Right renal pelvis (tissue), 4 donors: Measurements from ENCODE around the gene HAUS7. TPM values are rescaled to one million over a fixed set of nuclear protein-coding genes. Genes with fewer than 3 reads are reported as not detected.

ENCODE experiments used
- DNase-seq, 4 donors: peaks; one replicate each; pipeline ENCODE4 v3.0.0-alpha.2; 2013; ENCODE audit warnings: low read depth in 4 of 4, low spot score in 3 of 4, missing footprints in 1 of 4
- polyA plus RNA-seq, 4 donors: library from polyadenylated mRNA; unstranded; fragments of 120-200 nt; gene quantifications; one replicate each; pipeline ENCODE4 v1.2.1, GENCODE V29; 2013; ENCODE audit not compliant: insufficient read length in 4 of 4

HAUS7 gene
- polyA plus RNA-seq, 4 donors: 24.3 to 34.0 (median 27.2) TPM

DNA sequence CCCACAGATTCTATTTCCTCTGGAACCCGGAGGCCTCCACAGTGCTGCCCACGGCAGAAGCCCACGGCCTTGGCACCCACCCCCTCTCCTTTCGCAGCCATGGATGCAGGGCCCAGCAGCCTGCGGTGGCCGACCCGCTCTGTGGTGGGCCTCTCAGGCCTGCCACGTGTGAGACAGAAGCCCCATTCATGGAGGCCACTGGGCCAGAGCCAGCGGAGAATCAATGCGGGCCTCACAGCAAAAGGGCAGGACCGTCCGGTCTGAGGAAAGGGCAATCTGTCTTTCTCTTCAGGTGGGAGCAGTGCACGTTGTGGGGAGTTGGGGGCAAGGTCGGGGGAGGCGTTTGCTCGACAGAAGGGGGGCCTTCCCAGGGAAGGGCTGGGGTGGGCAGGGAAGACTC is 8.4 kb upstream of the HAUS7 start:
- no peak for DNase-seq

DNA sequence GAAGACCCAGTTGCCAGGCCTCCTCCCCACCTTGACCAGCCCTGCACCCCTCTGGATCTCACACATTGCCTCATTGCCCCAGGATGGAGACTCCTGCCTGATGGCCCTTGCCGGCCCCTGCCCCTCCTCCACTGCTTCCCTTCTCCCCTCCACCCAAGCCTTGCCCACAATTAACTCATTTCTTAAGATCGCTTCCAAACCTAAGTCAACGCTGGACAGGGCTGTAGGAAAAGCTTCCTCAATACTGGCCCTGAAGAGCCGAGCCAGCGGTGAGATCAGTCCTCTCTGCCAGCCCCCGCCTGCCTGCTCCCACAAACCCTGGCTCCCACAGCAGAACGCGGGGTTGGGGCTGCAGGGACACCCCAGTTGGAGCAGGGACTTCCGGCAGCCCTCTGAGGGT is 7.5 kb upstream of the HAUS7 start:
- no peak for DNase-seq

DNA sequence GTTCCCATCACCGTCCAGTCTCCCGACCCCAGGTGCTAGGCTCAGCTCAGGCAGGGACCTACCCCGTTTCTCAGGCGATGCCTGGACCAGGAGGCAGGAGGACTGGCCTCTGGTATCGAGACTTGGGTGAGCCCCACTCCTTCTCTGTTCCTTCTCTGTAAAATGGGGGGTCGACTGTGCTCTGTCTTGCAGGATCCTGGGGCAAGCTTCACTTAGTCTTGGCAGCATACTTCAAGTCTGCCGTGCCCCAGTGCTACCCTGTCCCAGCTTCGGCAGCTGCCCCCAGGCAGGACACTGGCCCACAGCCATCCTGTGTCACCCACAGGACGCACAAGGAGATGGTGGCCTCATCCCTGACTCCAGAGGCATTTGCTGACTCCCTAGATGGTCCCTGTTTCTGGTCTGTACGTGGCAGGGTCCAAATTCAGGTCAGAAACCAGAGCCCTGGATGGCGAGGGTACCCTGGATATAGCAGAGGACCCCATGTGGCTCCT is 7.0 kb upstream of the HAUS7 start:
- DNase-seq: no peak

DNA sequence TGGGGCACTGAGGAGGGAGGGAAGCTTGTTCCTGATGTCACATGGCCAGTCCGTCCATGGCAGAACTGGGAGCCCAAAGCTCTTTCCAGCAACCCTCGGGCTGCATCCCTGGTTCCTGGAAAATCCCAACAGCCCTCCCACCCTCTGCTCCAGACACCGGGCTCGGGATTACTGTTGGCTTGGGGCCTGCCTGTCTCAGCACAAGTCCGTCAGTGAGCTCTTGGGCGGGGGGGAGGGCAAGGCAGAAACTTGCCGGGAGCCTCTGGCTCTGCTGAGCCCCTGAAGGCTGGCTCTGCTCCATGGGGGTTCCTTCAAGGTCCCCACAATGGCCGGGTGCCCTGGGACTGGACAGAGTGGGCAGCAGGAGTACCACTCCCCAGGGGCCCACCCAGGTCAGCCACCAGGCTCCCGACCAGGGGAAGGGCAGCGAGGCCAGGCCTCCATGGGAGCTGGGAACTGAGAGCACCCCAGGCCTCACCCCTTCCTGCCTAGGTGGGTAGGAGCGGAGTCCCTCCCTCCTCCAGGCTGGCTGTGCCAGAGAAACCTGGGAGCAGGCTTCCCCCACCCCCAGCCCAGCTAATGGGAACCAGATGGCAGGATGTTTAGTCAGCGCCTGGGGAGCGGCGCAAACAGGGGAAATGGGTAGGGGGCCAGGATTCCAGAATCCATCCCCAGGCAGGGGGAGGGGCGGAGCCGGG is 6.4 kb upstream of the HAUS7 start:
- no peak for DNase-seq

DNA sequence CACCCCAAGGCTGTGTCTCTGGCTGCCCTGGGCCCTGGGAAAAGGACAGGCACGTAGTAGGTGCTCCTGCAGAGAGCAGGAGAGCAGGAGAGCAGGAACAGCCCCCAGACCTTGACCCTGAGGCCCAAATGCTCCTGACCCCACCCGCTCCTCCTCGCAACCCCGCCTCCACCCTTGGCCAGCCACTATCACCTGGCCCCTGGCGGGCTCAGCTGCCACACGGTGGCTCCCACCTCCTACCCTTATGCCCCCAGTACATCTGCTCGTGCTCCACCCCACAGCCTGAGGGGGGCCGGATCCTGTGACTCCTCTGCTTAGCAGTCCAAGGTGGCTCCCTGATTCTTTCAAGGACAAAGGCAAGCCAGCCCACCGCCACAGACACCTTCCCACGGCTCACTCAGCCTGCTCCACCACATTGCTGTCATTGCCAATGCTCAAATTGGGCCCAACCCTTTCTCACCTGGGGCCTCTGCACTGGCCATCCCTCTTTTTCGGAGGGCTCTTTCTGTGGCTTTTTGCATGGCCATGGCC is 5.4 kb upstream of the HAUS7 start:
- no peak for DNase-seq

DNA sequence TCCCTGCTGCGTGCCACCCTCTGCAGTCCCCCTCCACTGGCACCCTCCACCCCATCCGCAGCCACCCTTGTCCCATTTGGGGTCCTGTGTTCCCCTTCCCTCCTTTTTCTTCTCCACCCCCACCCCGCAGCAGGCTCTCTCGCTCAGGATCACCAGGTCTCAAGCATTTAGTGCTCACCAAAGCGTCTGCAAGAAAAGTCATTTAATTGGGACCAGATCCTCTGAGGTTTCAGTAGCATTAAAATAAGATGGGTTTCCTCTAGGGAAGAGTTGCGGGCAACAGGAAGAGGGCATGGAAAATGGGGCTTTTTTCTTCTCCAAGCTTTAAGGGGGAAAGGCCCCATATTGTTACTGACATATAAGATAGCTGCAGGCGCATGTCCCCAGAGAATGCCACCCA is 4.9 kb upstream of the HAUS7 start:
- DNase-seq: no peak

DNA sequence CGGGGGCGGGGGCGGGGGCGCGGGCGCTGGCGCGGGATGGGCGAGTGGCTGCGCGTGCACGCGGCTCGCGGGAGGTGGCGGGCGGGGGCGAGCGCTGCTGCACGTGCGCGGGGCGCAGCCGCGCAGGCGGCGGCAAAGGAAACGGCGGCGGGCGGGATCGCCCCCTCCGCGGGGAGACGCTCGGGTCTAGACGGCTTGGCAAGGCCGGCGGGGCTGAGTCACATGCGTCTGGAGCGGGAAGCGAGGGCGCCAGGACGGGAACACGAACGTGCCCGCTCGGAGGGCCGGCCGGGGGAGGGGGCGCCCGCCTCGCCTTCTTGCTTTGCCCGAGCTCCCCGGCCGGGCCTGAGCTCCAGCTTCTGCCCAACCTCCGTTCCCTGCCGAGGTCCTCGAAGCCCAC is 4.3 kb upstream of the HAUS7 start:
- DNase-seq: no peak

DNA sequence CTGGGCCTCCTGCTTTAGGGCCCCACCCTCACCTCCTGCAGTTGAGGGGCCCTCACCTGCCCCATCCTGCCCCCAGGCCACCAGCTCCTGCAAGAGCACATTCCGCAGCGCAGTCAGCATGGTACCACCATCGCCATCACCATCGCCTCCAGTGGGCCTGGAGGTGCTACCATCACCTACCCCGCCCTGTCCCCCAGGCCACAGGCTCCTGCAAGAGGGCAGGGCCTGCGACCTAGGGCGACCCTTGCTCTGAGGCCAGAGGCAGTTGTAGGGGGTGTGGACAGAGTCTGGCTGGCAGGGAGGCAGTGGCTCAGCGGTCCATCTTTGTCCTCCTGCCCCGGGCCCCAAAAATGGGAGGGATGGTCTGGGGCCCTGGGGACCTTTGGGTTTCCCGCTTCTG is 3.9 kb upstream of the HAUS7 start:
- no peak for DNase-seq

DNA sequence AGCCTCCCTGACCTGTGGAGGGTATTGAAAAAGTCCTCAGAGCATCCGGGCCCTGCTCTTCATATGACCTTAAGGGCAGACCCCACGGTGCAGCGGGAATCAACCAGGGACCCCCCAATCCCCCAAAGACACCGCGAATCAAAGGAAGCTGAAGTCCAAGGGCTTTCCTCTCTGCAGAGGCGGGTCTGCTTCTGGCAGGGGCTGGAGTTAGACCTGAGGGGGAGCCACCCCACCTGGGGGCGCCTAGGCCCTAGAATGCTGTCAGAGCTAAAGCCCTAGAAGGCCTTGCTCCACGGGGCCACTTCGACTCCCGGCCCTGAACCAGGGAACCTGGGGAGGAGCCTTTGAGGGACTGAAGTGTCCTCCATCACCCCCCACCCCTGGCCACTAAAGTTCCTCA is 2.8 kb upstream of the HAUS7 start:
- no peak for DNase-seq

DNA sequence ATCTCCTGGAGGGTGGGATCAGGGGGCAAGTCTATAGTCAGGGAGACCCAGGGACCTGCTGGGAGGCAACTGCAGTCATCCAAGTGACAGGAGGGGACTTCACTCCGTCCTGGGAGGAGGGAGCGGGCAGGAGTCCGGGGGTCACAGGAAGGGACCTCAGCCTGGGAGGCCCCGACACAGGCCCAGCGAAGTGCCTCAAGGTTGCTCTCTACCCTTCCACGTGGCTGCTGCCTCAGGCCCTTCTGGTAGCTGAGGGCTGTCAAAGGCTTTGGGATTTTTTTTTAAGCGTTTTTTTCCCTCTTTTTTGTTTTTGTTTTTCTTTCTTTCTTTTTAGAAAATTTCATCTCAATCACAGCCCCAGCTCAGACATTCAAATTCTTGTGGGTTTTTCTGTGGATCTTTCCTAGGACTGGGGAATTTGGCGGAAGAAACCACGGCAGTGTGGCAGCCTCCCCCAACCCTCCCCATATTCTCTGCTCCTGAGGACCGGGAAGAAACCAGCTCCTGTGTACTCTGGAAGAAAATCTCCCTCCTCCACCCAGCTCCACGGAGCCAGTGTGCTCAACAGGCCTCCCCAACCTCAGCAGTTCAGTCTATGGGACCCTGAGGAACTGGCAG is 1.4 kb upstream of the HAUS7 start:
- DNase-seq: no peak

DNA sequence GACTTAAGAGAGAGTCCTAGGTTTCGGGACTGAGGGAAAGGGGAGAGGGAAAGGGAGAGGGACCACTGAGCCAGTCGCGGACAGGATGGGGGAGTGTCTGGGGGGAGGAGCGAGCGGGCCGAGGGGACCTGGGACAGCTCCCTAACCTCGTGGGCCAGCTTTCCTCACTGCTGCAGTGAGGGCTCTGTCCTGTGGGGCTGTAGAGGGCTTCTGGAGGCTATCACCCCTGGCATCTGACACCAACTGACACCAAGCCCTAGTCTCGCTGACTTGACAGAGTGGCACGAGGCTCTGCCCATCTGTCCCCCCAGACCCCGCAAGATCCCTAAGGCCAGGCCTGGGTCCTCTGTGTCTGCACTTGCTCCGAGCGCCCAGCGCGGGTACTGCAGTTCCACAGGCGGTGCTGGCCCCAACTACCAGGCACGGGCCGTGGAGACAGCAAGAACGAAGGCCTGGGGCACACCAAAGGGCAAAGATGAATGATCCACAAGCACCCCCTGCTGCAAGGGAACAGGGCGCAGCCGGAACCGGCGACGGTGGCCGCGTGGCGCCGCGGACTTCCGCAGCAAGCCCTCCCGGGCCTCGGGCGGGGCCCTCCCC is 465 bp downstream of the HAUS7 start:
- DNase-seq: no peak

DNA sequence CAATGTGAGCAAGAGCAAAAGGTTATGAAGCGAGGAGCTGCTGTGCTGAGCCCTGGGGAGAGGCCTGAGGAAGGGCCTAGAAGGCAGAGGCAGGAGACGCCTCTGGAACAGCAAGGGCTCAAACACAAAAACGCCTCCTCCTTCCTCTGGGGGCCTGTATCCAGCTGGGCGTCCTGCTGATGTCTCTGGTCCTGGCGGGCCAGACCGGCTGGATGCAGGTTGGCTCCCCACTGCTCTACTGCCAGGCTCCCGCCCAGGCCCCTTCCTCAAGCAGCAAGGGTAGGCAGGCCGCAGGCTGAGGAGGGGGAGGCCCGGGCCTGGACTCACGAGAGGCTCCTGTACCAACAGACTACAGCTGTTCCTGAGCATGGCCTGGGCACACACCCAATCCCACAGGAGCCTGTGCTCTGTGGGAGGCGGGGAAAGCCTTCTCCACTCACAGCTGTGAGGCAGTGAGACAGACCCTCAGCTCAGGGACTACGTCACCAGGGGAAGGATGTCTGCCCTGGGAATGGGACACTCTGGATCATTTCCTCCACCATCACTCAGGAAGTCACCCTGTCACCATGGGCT is 2.3 kb downstream of the HAUS7 start:
- no peak for DNase-seq

DNA sequence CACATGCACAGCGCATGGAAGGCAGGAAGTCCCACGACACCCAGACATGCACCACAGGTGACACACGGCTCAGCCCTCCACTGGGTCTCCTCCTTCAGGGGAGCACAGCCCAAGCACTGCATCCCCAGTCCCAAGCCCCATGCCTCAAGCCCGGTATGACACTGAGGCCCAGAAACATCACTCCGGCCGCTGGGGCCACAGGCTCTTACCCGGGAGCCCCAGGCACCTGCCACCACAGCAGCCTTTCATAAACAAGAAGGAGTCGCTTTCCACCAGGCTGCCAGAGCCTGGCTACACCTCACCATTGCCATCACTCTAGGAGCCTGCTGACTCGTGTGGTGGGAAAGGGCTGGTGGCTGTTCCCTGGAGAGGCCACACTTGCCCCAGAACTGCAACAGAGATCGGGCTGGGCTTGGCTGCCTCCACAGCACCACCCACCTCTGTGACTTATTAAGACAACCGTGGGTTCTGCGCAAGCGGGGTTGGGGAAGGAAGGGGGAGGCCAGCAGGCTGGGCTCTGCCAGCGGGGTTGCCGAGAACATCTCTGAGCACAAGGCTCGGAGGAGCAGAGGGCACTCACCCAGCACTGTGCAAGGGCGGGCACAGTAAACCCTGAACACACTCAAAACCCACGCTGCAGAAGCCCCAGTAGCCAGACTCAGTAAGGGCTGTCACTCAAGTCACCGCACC is 4.5 kb downstream of the HAUS7 start:
- no peak for DNase-seq

DNA sequence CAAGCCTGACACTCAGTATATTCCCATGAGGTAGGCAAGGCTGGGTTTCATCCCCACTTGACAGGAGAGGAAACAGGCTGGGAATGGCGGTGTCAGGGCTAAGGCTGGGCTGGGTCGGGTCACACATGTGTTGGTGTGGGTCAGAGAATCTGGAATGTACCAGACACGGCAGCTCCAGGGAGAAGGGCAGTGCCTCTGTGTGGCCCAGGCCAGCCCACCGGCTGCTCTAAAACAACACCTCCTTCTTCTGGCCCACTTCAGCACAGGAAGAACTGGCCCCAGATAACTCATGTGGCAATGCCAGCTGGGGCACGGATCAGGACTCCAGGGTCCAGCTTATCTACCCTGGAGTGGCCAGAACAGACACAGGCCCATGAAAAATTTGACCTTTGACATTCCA is 6.3 kb downstream of the HAUS7 start:
- DNase-seq: no peak

DNA sequence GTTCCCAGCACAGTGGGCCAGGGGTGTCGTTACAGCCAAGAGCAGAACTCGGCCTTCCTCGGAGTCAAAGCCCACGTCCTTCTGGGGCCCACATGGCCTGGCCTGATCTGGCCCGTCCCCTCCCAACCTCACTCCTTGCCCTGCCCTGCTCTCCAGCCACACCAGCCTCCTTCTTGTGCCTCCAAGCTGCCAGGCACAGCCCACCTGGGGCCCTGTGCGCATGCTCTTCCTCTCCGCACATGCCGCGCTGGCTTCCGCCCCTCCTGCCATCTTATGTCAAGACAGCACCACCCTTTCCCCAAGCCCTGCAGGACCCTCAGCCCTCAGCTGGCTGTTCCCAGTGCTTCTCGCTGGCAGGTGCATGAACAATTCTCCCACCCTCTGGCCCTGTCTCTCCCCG is 6.8 kb downstream of the HAUS7 start:
- DNase-seq: no peak

DNA sequence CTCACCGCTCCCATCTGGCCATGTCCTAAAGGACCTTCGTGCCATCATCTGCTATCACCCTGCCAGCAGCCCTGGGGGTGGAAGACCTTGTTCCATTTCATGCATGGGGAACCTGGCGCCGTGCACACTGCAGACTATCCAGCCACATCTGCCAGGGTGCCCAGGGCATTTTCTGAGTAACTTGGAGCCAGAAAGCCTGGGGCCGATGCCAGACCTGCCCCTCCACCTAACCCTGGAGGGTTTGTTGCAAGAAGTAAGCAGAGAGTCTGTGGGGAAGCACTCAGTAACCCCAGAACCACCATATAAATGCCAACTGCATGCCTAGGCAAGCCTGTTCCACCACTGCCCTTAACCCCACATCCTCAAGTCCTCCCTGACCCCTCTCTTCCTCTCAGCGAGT is 7.3 kb downstream of the HAUS7 start:
- DNase-seq: no peak

DNA sequence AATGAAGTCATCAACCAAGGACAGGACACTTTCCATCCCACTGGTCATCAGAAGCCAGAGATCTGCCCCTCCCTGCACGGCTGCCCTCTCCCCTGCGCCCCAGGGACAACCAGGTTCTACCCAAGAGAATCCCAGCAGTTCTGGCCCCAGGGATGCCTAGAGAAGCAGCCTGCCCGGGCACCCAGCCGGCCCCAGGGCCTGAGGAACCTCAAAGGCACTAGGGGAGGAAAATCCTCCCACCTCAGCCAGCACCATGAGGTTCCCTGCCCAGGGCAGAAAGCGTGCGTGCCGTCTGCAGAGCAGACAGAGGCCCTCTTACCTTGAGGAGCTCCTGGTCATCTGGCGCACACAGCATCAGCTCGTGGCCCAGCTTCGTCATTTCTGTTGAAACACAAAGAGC is 8.1 kb downstream of the HAUS7 start:
- DNase-seq: no peak

DNA sequence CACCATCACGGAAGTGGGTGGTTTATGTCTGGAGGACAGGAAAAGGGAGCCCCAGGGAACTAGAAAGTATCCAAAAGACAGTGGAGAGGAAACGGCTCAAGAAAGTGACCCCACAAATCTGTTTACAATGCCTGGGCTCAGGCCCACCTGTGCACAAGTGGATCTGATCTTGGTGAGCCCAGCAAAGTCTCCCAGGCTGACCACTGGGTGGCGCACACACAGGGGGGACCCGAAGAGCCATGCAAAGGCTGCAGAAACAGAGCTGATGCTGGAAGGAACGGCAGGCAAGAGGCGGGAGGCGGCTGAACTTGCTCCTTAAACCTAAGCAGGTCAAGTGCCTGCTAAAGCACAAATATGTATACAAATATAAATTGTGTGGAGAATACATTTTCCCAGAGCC is 9.6 kb downstream of the HAUS7 start:
- DNase-seq: no peak

DNA sequence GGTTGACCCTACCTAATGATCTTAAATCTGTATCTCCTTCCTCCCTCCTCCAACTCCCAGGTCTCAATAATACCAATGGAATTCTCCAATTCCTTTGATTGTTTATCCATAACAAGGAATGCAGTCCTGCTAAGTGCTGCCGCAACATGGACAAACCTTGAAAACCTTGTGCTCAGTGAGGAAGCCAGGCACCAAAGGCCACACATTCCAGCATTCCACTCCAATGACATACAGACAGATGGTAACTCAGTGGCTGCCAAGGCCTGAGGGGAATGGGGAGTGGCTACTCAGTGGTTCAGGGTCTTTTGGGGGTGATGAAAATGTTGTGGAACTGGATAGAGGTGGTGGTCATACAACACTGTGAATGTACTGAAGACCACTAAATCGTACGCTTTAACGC is 10.4 kb downstream of the HAUS7 start:
- DNase-seq: no peak

DNA sequence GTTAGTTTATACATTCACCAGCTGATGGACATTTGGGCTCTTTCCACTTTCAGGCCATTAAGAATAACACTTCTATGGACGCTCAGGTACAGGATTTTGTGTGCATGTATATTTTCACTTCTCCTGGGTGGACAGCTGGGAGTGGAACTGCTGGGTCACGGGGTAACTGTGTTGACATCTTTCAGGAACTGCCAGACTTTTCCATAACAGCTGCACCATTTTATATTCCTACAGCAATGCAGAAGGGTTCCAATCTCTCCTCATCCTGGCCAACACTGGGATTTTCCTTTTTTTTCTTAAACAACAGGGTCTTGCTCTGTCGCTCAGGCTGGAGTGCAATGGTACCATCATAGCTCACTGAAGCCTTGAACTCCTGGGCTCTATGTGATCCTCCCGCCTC is 11.9 kb downstream of the HAUS7 start:
- no peak for DNase-seq

DNA sequence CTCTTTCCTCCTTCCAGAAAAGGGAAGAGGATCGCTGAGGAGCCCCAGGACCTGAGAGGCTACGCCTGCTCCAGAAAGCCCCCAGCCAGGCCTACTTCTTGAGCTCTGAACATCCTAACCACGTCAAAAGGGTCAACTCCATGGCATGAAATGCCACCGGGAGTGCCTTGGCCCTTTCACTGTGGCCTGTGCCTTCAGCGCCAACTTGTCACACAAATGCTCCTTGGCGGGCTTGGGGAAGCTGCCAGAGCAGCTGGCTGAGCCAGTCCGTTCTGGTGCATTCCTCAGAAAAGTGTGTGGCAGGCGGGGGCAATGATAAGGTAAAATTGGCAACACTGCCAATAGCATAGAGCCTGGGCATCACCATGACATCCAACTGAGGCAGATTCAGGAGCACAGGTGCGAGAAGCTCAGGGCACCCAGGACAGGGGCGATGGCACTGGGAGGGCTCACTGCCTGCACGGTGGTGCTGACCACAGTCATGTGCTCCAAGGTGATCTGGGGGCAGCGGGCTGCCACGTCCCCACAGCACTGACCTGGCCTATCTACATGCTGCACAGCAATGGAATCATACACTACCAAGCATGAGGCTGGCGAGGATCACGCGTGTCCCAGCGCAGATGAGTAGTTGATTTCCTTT is 12.4 kb downstream of the HAUS7 start:
- DNase-seq: no peak
